ENCODE results near the gene ARF3. TPM values are rescaled to one million over a fixed set of nuclear protein-coding genes. Genes with fewer than 3 reads are reported as not detected.

Gene ARF3
- total and polyA plus RNA-seq, 2 of the 13 experiments (the other 11 are each of a cell fraction or from before 2014, with no cell fraction given), result 53.8 to 57.9 TPM

- TF ChIP-seq TCF12 (IDR thresholded peaks at IDR 0.05) (no peak), TCF12 (CRISPR knock-in tag; IDR thresholded peaks at IDR 0.05) (no peak), STAT5B (CRISPR knock-in tag; IDR thresholded peaks at IDR 0.05) (no peak), SMAD9 (CRISPR knock-in tag; IDR thresholded peaks at IDR 0.05) (no peak), GTF2F1 (IDR thresholded peaks at IDR 0.05; ENCODE audit: low read length) (no peak), ZFYVE20 (CRISPR knock-in tag; IDR thresholded peaks at IDR 0.05; ENCODE audit: borderline replicate concordance, low read depth) (no peak), E2F2 (CRISPR knock-in tag; IDR thresholded peaks at IDR 0.05; ENCODE audit: borderline replicate concordance) (no peak), HOXD1 (CRISPR knock-in tag; IDR thresholded peaks at IDR 0.05) (no peak), BATF2 (CRISPR knock-in tag; IDR thresholded peaks at IDR 0.05) (no peak), ZBTB14 (CRISPR knock-in tag; IDR thresholded peaks at IDR 0.05) (no peak), TEF (CRISPR knock-in tag; IDR thresholded peaks at IDR 0.05) (no peak), BCL3 (CRISPR knock-in tag; IDR thresholded peaks at IDR 0.05) (no peak), HNRNPLL (IDR thresholded peaks at IDR 0.05; ENCODE audit: low read depth, low read length, poor library complexity, severe bottlenecking) (peak; percentile 82), TP53 (CRISPR knock-in tag; conservative IDR thresholded peaks at IDR 0.05) (no peak), CREM (IDR thresholded peaks at IDR 0.05) (no peak), CREM (CRISPR knock-in tag; IDR thresholded peaks at IDR 0.05) (no peak), ZBTB7B (CRISPR knock-in tag; IDR thresholded peaks at IDR 0.05) (0 out of 2 replicates have a peak, but pooled peaks have one; percentile 35), PATZ1 (CRISPR knock-in tag; IDR thresholded peaks at IDR 0.05) (no peak), KDM5A (IDR thresholded peaks at IDR 0.05; ENCODE audit: borderline replicate concordance, low read length) (no peak), ZNF496 (CRISPR knock-in tag; IDR thresholded peaks at IDR 0.05; ENCODE audit: insufficient replicate concordance) (no peak), ZMAT3 (CRISPR knock-in tag; conservative IDR thresholded peaks at IDR 0.05) (no peak), PBX3 (CRISPR knock-in tag; IDR thresholded peaks at IDR 0.05; ENCODE audit: borderline replicate concordance) (no peak)
Observed at GRCh38 chr12:48973941-48974673, 16.8 kb upstream of the ARF3 start (continued).

Measured in HepG2 (cell line).